Fibroblast of lung (primary cell): Measurements from ENCODE around the gene RAB3GAP1. TPM values are rescaled to one million over a fixed set of nuclear protein-coding genes. Genes with fewer than 3 reads are reported as not detected.

ENCODE experiments used
- DNase-seq, 2 donors: peaks; one replicate each; pipeline versions ENCODE4 v3.0.0 to v3.0.0-alpha.2; 2010; ENCODE audit warnings: low read depth in 2 of 2
- H2AFZ ChIP-seq: 2 replicates; pipeline ENCODE4 v1.5.1; 2012; ENCODE audit warnings: low read length, control low read depth, inconsistent platforms
- H3K27ac ChIP-seq: 2 replicates; pipeline ENCODE4 v1.5.1; 2011; ENCODE audit warnings: low read length, control low read depth; ENCODE audit not compliant: insufficient read depth
- H3K27me3 ChIP-seq: 2 replicates; pipeline ENCODE4 v1.5.1; 2011; ENCODE audit warnings: mild to moderate bottlenecking, low read length; ENCODE audit not compliant: control insufficient read depth, insufficient read depth
- H3K36me3 ChIP-seq: 2 replicates; pipeline ENCODE4 v1.5.1; 2011; ENCODE audit warnings: low read length; ENCODE audit not compliant: control insufficient read depth, insufficient read depth
- H3K4me1 ChIP-seq: 2 replicates; pipeline ENCODE4 v1.5.1; 2011; ENCODE audit warnings: low read length; ENCODE audit not compliant: control insufficient read depth, insufficient read depth; ENCODE audit errors: extremely low read depth
- H3K4me2 ChIP-seq: 2 replicates; pipeline ENCODE4 v1.5.1; 2011; ENCODE audit warnings: low read length, control low read depth; ENCODE audit not compliant: insufficient read depth; ENCODE audit errors: extremely low read depth
- H3K4me3 ChIP-seq, 4 experiments: fragments of 200-600 bp in 1 of 4; sonication (generic) in 1 of 4; replicated peaks in 1 of 4; 2 replicates each; pipeline ENCODE4 v1.5.1; 2011 to 2016; ENCODE audit warnings: low read length in 4 of 4, low read depth in 3 of 4, mild to moderate bottlenecking in 3 of 4, control low read depth in 2 of 4, inconsistent platforms in 1 of 4, mixed read lengths in 1 of 4; ENCODE audit not compliant: insufficient read depth in 1 of 4; ENCODE audit errors: control extremely low read depth in 1 of 4
- H3K79me2 ChIP-seq: 2 replicates; pipeline ENCODE4 v1.5.1; 2012; ENCODE audit warnings: mild to moderate bottlenecking, low read length, inconsistent platforms; ENCODE audit not compliant: control insufficient read depth, insufficient read depth
- H3K9ac ChIP-seq: 2 replicates; pipeline ENCODE4 v1.5.1; 2011; ENCODE audit warnings: mild to moderate bottlenecking, low read length, control low read depth; ENCODE audit not compliant: insufficient read depth
- H3K9me3 ChIP-seq: 2 replicates; pipeline ENCODE4 v1.5.1; 2012; ENCODE audit warnings: low read depth, low read length; ENCODE audit not compliant: control insufficient read depth, insufficient read depth
- H4K20me1 ChIP-seq: 2 replicates; pipeline ENCODE4 v1.5.1; 2011; ENCODE audit warnings: low read length; ENCODE audit not compliant: control insufficient read depth, insufficient read depth; ENCODE audit errors: extremely low read depth
- EZH2 ChIP-seq: IDR thresholded peaks from 2 replicates; pipeline ENCODE4 v1.5.1; 2012; ENCODE audit warnings: low read length, control low read depth, mild to moderate bottlenecking; ENCODE audit errors: missing control alignments
- polyA minus RNA-seq: library from RNA; depleted of rRNA, polyadenylated mRNA; stranded (reverse); fragments of >200 nt; gene quantifications from 2 replicates; pipeline ENCODE4 v1.2.3, GENCODE V29; 2011; ENCODE audit warnings: low replicate concordance
- polyA plus RNA-seq, 2 donors: library from polyadenylated mRNA; depleted of rRNA in 1 of 2; stranded (reverse) in 1 of 2; unstranded in 1 of 2; fragments of >200 nt; gene quantifications; 2 replicates each; pipeline ENCODE4 v1.2.1, GENCODE V29; 2011 to 2012; ENCODE audit warnings: missing spikeins in 1 of 2
- total RNA-seq: library from RNA; depleted of rRNA; stranded (reverse); fragments of >200 nt; gene quantifications from 2 replicates; pipeline ENCODE4 v1.2.1, GENCODE V29; 2014
- TF ChIP-seq, protein P1 (sequence below), 2 donors: IDR thresholded peaks in 1 of 2; conservative IDR thresholded peaks in 1 of 2; 1 replicate in 1 of 2; 2 replicates in 1 of 2; pipeline ENCODE4 v1.5.1; 2011 to 2012; ENCODE audit warnings: low read length in 2 of 2, control low read depth in 1 of 2, inconsistent platforms in 1 of 2, low read depth in 1 of 2, mild to moderate bottlenecking in 1 of 2

The RAB3GAP1 gene
- 73.2 and 82.6 TPM in 2 replicates for total RNA-seq
- polyA plus RNA-seq, result 32.6 and 42.4 TPM in 2 replicates
- 38.8 and 46.3 TPM in 2 replicates for polyA plus RNA-seq (2012)
- polyA minus RNA-seq, result 10.7 and 15.0 TPM in 2 replicates

DNA sequence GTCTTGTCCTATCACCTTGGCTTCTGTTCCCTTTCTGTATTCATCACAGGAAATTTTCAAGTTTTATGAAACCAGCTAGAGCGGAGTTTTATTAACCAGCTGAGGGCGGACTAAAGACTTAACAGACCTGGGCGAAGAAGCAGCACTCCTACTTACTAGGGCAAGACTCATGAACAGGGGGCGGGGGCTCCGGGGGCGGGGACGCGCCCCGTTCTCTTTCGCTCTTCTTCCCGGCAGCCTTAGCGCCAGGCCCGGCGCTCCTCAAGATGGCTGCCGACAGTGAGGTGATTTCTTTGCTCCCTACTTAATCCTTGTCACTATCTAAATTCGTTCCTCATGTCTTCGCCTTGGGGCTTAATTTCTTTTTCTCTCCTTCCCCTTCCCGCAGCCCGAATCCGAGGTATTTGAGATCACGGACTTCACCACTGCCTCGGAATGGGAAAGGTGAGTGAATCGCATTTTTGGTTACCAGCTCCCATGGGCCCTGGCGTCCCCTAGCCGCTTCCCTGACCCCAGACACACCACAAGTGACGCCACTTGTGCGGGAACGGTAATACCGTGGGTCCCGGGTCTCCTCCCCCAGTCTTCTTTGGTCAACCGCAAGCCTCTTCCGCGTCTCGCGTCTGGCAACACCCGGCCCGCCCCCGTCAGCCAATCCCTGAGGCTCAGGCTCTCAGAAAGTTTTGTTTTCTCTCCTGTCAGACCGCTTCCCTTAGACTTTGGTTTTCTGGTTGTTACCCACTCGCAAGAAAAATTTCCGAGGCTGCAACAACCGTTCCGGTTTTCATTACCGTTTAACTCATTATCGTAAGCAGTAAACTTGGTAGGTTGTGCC, at the start of gene RAB3GAP1:
Gene RAB3GAP1, plus strand, starts transcription at position 251 of the 835 bp plus-strand sequence. Its CDS starts 16 bp downstream, at position 267.
- TF ChIP-seq EZH2, result no peak
- TF ChIP-seq, protein P1, sequence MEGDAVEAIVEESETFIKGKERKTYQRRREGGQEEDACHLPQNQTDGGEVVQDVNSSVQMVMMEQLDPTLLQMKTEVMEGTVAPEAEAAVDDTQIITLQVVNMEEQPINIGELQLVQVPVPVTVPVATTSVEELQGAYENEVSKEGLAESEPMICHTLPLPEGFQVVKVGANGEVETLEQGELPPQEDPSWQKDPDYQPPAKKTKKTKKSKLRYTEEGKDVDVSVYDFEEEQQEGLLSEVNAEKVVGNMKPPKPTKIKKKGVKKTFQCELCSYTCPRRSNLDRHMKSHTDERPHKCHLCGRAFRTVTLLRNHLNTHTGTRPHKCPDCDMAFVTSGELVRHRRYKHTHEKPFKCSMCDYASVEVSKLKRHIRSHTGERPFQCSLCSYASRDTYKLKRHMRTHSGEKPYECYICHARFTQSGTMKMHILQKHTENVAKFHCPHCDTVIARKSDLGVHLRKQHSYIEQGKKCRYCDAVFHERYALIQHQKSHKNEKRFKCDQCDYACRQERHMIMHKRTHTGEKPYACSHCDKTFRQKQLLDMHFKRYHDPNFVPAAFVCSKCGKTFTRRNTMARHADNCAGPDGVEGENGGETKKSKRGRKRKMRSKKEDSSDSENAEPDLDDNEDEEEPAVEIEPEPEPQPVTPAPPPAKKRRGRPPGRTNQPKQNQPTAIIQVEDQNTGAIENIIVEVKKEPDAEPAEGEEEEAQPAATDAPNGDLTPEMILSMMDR (conservative IDR thresholded peaks at IDR 0.05 in 1 of 2, IDR thresholded peaks at IDR 0.05 in 1 of 2; ENCODE audit: low read depth in 1 of 2, low read length in 2 of 2), result no peak
- Histone ChIP-seq H3K4me3 (peak within 1 kb of the TSS; percentile 91 to 100 (median 95)), H3K27me3 (no peaks in the 10 kb centered on the region), H3K9ac (peak within 1 kb of the TSS; percentile 96), H3K27ac (peak within 1 kb of the TSS; percentile 98), H3K9me3 (no peaks in the 10 kb centered on the region), H3K79me2 (peaks cover 41% of the 10 kb centered on the region), H4K20me1 (no peaks in the 10 kb centered on the region), H3K36me3 (no peaks in the 10 kb centered on the region), H3K4me1 (peaks cover 3% of the 10 kb centered on the region), H2AFZ (peak within 1 kb of the TSS; percentile 98), H3K4me2 (peak within 1 kb of the TSS; percentile 79)
- DNase-seq, result peak; percentile 83 to 88

DNA sequence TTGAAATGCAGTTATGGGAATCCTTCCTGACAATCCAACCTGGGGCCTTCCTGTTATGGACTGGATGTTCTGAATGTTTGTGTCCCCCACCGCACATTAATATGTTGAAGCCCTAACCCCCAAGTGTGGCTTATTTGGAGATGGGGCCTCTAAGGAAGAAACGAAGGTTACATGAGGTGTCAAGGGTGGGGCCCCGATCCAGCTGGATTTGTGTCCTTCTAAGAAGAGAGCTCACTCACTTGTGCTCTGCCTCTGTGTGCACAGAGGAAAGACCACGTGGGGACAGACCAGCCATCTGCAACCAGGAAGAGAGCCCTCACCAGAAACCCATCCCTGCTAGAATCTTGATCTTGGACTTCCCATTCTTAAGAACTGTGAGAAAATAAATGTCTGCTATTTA, 49.3 kb upstream of the RAB3GAP1 start:
- peaks cover 2% of the 10 kb centered on the region for H3K4me1 ChIP-seq
- peaks cover 8% of the 10 kb centered on the region for H3K27me3 ChIP-seq
- H3K79me2 ChIP-seq, result no peaks in the 10 kb centered on the region
- H2AFZ ChIP-seq, result no peak overlapping the region
- H3K4me3 ChIP-seq, result no peak overlapping the region
- DNase-seq, result no peak
- H3K27ac ChIP-seq, result no peak overlapping the region
- TF ChIP-seq EZH2, result no peak
- TF ChIP-seq, protein P1 (conservative IDR thresholded peaks at IDR 0.05 in 1 of 2, IDR thresholded peaks at IDR 0.05 in 1 of 2; ENCODE audit: low read depth in 1 of 2, low read length in 2 of 2), result no peak
- no peaks in the 10 kb centered on the region for H3K9me3 ChIP-seq
- no peaks in the 10 kb centered on the region for H3K36me3 ChIP-seq
- H3K9ac ChIP-seq, result no peak overlapping the region
- H3K4me2 ChIP-seq, result no peak overlapping the region
- H4K20me1 ChIP-seq, result no peaks in the 10 kb centered on the region

- Histone ChIP-seq H3K79me2 (no peaks in the 10 kb centered on the region), H3K27me3 (peaks cover 8% of the 10 kb centered on the region), H3K27ac (no peak overlapping the region), H3K4me1 (peaks cover 2% of the 10 kb centered on the region), H4K20me1 (no peaks in the 10 kb centered on the region), H3K4me3 (peak overlapping the region; percentile 4 to 53 (median 23)), H3K4me2 (peak overlapping the region; percentile 70), H3K9me3 (no peaks in the 10 kb centered on the region), H2AFZ (peak overlapping the region; percentile 13), H3K9ac (no peak overlapping the region), H3K36me3 (no peaks in the 10 kb centered on the region)
- TF ChIP-seq EZH2, result no peak
- TF ChIP-seq, protein P1 (conservative IDR thresholded peaks at IDR 0.05 in 1 of 2, IDR thresholded peaks at IDR 0.05 in 1 of 2; ENCODE audit: low read depth in 1 of 2, low read length in 2 of 2), result peak; percentile 95 to 98
- DNase-seq, result peak; percentile 48 to 74
Measured at GRCh38 chr2:135004005-135004746, 47.9 kb upstream of the RAB3GAP1 start.
